Dermis lymphatic vessel endothelial cell (primary cell): Measurements from ENCODE around the gene BATF3. TPM values are rescaled to one million over a fixed set of nuclear protein-coding genes. Genes with fewer than 3 reads are reported as not detected.

ENCODE experiments used
- total RNA-seq: library from RNA; depleted of rRNA; stranded (reverse); fragments of >200 nt; gene quantifications from 2 replicates; pipeline ENCODE4 v1.2.1, GENCODE V29; 2014

Gene BATF3
- total RNA-seq = 1.1 TPM in 2 replicates

GRCh38 chr1:212699625-212700222 lies at the start of gene BATF3:
BATF3 (minus strand) TSS chr1:212699840; CDS start chr1:212699762, 78 bp downstream.

Other genes starting within 250 kb of the BATF3 start
- gene ATF3, start 91.1 kb downstream of the BATF3 start, total RNA-seq = 0.95 and 2.7 TPM in 2 replicates
- gene NSL1, start 91.9 kb upstream of the BATF3 start, total RNA-seq = 26.0 and 28.5 TPM in 2 replicates
- gene TATDN3, start 92.1 kb upstream of the BATF3 start, total RNA-seq = 10.4 and 13.3 TPM in 2 replicates
- gene SPATA45, start 147.8 kb upstream of the BATF3 start, total RNA-seq = 0.17 TPM in 1 of 2 replicates, not detected in the other
- gene FLVCR1, start 158.4 kb upstream of the BATF3 start, total RNA-seq = 9.2 and 9.8 TPM in 2 replicates